Activated T-cell treated with anti-CD3 and anti-CD28 coated beads, Interleukin-2, amount 50 U/mL, for 4 hours (primary cell): ENCODE measurements around the gene HBQ1. TPM values are rescaled to one million over a fixed set of nuclear protein-coding genes. Genes with fewer than 3 reads are reported as not detected.
"Not testable (repeated sequence)": the region's sequence is repeated elsewhere in the genome, so short reads cannot be mapped to it uniquely, and the experiment has no call there.

Experiments
- ATAC-seq, 2 donors: fragments of 200-7000 bp; cut with Tn5 transposase; one replicate each; pipeline ENCODE4 v1.10.0; 2021
- DNase-seq: peaks from one replicate; pipeline ENCODE4 v3.0.0-alpha.2; 2020
- H3K27me3 Mint-ChIP-seq: one replicate; pipeline ENCODE4 v1.8.0; 2021; ENCODE audit warnings: low read depth, mixed read lengths
- H3K36me3 Mint-ChIP-seq: one replicate; pipeline ENCODE4 v1.8.0; 2022; ENCODE audit warnings: mixed read lengths; ENCODE audit not compliant: insufficient read depth
- H3K4me1 Mint-ChIP-seq: one replicate; pipeline ENCODE4 v1.8.0; 2021; ENCODE audit warnings: low read depth, mixed read lengths
- H3K4me3 Mint-ChIP-seq: one replicate; pipeline ENCODE4 v1.8.0; 2021; ENCODE audit warnings: mild to moderate bottlenecking, moderate library complexity, mixed read lengths
- H3K9me3 Mint-ChIP-seq: one replicate; pipeline ENCODE4 v1.8.0; 2021; ENCODE audit warnings: mixed read lengths
- total RNA-seq, 3 donors: library from RNA; stranded (reverse); gene quantifications; one replicate each; pipeline ENCODE4 v1.2.1, GENCODE V29; 2021

The HBQ1 gene
- total RNA-seq, 3 donors from 2014 or later = 0.43 to 1.6 (median 0.48) TPM

- no peak within 1 kb of the TSS for H3K4me3 Mint-ChIP-seq
- peaks cover 50% of the 10 kb centered on the region for H3K27me3 Mint-ChIP-seq
- H3K36me3 Mint-ChIP-seq = no peaks in the 10 kb centered on the region
- DNase-seq = no peak
- ATAC-seq = peak; percentile 30 to 39
- H3K4me1 Mint-ChIP-seq = peaks cover 7% of the 10 kb centered on the region
- no peaks in the 10 kb centered on the region for H3K9me3 Mint-ChIP-seq
Measured at GRCh38 chr16:165539-166374, 14.5 kb upstream of the HBQ1 start, which contains the start of gene HBM. TSS of gene HBM (plus strand) at chr16:165978. CDS start at chr16:165998, 20 bp downstream.

- Mint-ChIP-seq H3K9me3 (no peaks in the 10 kb centered on the region), H3K4me1 (peaks cover 7% of the 10 kb centered on the region), H3K27me3 (peaks cover 51% of the 10 kb centered on the region), H3K4me3 (no peak overlapping the region), H3K36me3 (no peaks in the 10 kb centered on the region)
- DNase-seq (no peak), ATAC-seq (peak in 1 of 2 donors; percentile 41)
Measured at GRCh38 chr16:166375-167121, 13.7 kb upstream of the HBQ1 start.

GRCh38 chr16:167122-167690, 13.1 kb upstream of the HBQ1 start:
- Mint-ChIP-seq H3K9me3 (no peaks in the 10 kb centered on the region), H3K27me3 (peaks cover 56% of the 10 kb centered on the region), H3K36me3 (no peaks in the 10 kb centered on the region), H3K4me3 (no peak overlapping the region), H3K4me1 (peaks cover 7% of the 10 kb centered on the region)
- ATAC-seq (no peak), DNase-seq (no peak)

- no peaks in the 10 kb centered on the region for H3K36me3 Mint-ChIP-seq
Measured at GRCh38 chr16:168424-168823, 11.8 kb upstream of the HBQ1 start.

GRCh38 chr16:169014-169413, 11.2 kb upstream of the HBQ1 start:
- Mint-ChIP-seq H3K27me3 (peaks cover 59% of the 10 kb centered on the region), H3K36me3 (no peaks in the 10 kb centered on the region), H3K4me1 (peaks cover 8% of the 10 kb centered on the region), H3K9me3 (no peaks in the 10 kb centered on the region), H3K4me3 (no peak overlapping the region)
- ATAC-seq (no peak), DNase-seq (no peak)

More at GRCh38 chr16:168424-168823, 11.8 kb upstream of the HBQ1 start:
- no peak overlapping the region for H3K4me3 Mint-ChIP-seq
- H3K9me3 Mint-ChIP-seq = no peaks in the 10 kb centered on the region
- DNase-seq (no peak), ATAC-seq (no peak)
- H3K27me3 Mint-ChIP-seq = peaks cover 57% of the 10 kb centered on the region
- peaks cover 7% of the 10 kb centered on the region for H3K4me1 Mint-ChIP-seq

GRCh38 chr16:170088-170507, 10.2 kb upstream of the HBQ1 start:
- not testable (repeated sequence) for H3K36me3 Mint-ChIP-seq, H3K4me3 Mint-ChIP-seq, ATAC-seq, DNase-seq, H3K9me3 Mint-ChIP-seq
- Mint-ChIP-seq H3K4me1 (peaks cover 15% of the 10 kb centered on the region), H3K27me3 (peaks cover 69% of the 10 kb centered on the region)

GRCh38 chr16:170788-171187, 9.5 kb upstream of the HBQ1 start:
- Mint-ChIP-seq H3K4me1 (peaks cover 18% of the 10 kb centered on the region), H3K36me3 (no peaks in the 10 kb centered on the region), H3K4me3 (no peak overlapping the region), H3K9me3 (no peaks in the 10 kb centered on the region), H3K27me3 (peaks cover 72% of the 10 kb centered on the region)
- ATAC-seq (no peak), DNase-seq (no peak)

GRCh38 chr16:172374-172941, 7.8 kb upstream of the HBQ1 start, which contains the start of gene HBA2:
TSS of gene HBA2 (plus strand) at chr16:172876. CDS start at chr16:172913, 37 bp downstream.
- H3K27me3 Mint-ChIP-seq = peaks cover 67% of the 10 kb centered on the region

GRCh38 chr16:173211-173854, 6.9 kb upstream of the HBQ1 start:
- not testable (repeated sequence) for H3K36me3 Mint-ChIP-seq, H3K9me3 Mint-ChIP-seq, ATAC-seq, DNase-seq
- peaks cover 11% of the 10 kb centered on the region for H3K4me1 Mint-ChIP-seq
- peaks cover 67% of the 10 kb centered on the region for H3K27me3 Mint-ChIP-seq
- peak overlapping the region; percentile 26 for H3K4me3 Mint-ChIP-seq

More at GRCh38 chr16:172374-172941, 7.8 kb upstream of the HBQ1 start, which contains the start of gene HBA2:
- DNase-seq, H3K9me3 Mint-ChIP-seq, H3K36me3 Mint-ChIP-seq: not testable (repeated sequence)
- Mint-ChIP-seq H3K4me3 (peak within 1 kb of the TSS; percentile 26), H3K4me1 (peaks cover 11% of the 10 kb centered on the region)
- peak; percentile 57 to 59 for ATAC-seq

GRCh38 chr16:173928-174769, 6.1 kb upstream of the HBQ1 start:
- DNase-seq, H3K36me3 Mint-ChIP-seq, ATAC-seq, H3K9me3 Mint-ChIP-seq, H3K4me3 Mint-ChIP-seq: not testable (repeated sequence)
- peaks cover 11% of the 10 kb centered on the region for H3K4me1 Mint-ChIP-seq
- peaks cover 63% of the 10 kb centered on the region for H3K27me3 Mint-ChIP-seq

- DNase-seq = no peak
- no peaks in the 10 kb centered on the region for H3K36me3 Mint-ChIP-seq
- peak overlapping the region; percentile 24 for H3K4me3 Mint-ChIP-seq
- no peak for ATAC-seq
- no peaks in the 10 kb centered on the region for H3K9me3 Mint-ChIP-seq
- peaks cover 13% of the 10 kb centered on the region for H3K4me1 Mint-ChIP-seq
- H3K27me3 Mint-ChIP-seq = peaks cover 64% of the 10 kb centered on the region
Measured at GRCh38 chr16:175011-175949, 5.0 kb upstream of the HBQ1 start.

GRCh38 chr16:176006-176405, 4.3 kb upstream of the HBQ1 start:
- peaks cover 13% of the 10 kb centered on the region for H3K4me1 Mint-ChIP-seq
- not testable (repeated sequence) for H3K4me3 Mint-ChIP-seq, H3K36me3 Mint-ChIP-seq, DNase-seq, H3K9me3 Mint-ChIP-seq
- peak; percentile 3 to 15 for ATAC-seq
- H3K27me3 Mint-ChIP-seq = peaks cover 59% of the 10 kb centered on the region
